ENCODE results near the gene G6PC2.

- no peak for TF ChIP-seq CTCF (conservative IDR thresholded peaks at IDR 0.05; ENCODE audit: low read depth, low read length)
- TF ChIP-seq EZH2 (IDR thresholded peaks at IDR 0.05; ENCODE audit: borderline replicate concordance, low read depth, low read length, poor library complexity, severe bottlenecking) = no peak
Measured at GRCh38 chr2:168854651-168855050, 46.4 kb upstream of the G6PC2 start.
